ENCODE results near the gene SYAP1.
"Not testable (repeated sequence)": the region's sequence is repeated elsewhere in the genome, so short reads cannot be mapped to it uniquely, and the experiment has no call there.

Gene SYAP1, protein sequence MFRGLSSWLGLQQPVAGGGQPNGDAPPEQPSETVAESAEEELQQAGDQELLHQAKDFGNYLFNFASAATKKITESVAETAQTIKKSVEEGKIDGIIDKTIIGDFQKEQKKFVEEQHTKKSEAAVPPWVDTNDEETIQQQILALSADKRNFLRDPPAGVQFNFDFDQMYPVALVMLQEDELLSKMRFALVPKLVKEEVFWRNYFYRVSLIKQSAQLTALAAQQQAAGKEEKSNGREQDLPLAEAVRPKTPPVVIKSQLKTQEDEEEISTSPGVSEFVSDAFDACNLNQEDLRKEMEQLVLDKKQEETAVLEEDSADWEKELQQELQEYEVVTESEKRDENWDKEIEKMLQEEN

DNA sequence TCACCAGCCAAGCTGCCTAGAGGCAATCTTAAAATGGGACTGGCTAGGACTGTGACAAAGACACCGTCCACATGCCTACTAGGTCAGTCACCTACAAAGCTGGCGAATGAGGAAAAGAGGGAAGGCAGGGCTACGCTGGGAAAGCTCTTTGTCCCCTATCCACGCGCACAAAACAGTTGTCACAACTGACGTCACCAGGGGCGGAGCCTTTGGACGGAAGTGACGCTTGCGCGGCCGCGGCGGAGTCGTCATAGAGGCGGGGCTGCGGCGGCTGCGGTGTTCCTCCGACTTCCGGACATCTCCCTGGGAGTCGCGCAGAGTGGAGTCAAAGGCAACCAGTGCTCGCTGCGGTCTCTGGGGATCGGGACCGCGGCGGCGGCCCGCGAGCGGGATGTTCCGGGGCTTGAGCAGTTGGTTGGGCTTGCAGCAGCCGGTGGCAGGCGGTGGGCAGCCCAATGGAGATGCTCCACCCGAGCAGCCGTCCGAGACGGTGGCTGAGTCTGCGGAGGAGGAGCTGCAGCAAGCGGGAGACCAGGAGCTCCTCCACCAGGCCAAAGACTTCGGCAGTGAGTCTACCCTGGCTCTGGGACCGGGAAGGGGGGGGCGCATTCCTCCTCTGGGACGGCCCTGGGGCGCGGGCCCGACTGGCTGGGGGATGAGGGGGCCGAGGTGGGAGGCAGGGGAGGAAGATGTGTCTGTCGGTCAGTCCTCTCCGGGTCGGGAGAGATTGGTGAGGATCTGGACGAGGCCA, at the start of gene SYAP1:
TSS of gene SYAP1 (plus strand) at position 279 of the 751 bp plus-strand sequence. CDS start at position 392, 113 bp downstream.
- DNase-seq = peak; percentile 93 to 94

DNA sequence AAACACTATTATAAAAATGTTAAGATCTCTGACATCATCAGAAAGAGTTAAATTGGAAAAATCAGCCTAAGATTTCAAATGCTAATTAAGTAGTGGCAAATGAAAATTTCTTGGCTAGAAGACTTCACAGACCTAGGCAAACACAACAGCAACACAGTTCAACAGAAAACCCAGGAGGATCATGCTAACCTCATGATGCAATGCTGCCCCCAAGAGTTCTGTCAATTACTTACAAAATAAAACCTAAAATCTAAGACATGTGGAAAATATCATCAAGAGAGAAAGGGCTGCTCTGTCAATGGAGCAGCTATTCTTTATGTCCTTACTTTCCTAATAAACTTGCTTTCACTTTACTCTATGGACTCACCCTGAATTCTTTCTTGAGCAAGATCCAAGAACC, 48.4 kb upstream of the SYAP1 start:
- peak in 1 of 2 experiments; percentile 2 for DNase-seq

DNA sequence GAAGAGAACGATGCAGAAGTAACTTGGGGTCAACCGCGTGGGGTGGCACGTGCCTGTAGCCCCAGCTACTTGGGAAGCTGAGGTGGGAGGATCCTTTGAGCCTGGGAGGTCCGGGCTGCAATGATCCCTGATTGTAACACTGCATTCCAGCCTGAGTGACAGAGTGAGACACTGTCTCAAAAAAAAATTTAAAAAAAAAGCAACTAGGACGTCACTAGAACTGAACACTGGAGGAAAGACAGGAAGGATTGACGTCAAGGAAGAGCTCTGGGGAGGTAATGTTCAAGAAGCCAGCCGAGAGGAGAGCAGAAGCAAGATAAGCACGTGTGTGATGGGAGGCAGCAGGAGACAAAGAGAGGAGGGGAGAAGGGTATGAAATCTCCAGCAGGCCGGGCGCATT, 40.7 kb upstream of the SYAP1 start:
- no peak for DNase-seq

DNA sequence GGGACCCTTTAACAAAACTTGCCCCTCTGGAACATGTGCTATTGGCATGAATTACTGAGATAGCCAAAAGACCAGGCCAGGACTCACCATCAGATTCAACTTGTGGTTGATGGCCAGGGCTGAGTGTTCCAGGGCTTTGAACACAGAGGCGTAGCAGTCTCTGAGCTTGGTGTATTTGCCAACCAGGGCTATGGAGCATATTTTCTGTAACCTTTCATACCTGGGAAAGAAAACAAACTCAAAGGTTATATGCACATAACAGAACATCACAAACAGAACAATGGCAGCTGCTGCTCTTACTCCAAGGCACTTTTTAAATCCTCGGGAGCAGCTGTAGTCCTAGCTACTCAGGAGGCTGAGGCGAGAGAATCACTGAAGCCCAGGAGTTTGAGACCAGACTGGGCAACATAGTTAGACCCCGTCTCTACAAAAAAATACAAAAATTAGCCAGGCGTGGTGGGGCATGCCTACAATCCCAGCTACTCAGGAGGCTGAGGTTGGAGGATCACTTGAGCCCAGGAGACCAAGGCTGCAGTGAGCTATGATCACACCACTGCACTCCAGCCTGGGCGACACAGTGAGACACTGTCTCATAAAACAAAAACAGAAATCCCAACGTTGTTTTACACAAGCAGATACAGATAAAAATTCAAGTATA, 36.3 kb upstream of the SYAP1 start:
- no peak for DNase-seq

DNA sequence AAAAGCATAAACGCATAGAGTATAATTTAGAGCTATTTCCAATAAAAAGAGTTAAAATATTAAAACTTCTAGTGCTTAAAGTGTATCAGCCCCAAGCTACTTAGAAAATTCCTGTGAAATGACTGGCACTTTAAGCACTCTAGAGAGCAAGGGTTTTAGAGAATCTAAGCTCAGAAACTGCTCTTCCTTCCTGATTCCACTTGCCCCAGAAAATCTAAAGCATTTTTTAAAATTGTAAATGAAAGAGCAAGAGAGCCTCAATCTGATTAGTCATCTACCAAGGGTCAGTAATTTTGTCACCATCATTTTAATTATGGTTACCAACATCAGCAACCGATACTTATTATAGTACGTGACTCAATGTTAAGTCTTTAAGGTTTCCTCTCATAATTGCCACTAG, 31.9 kb upstream of the SYAP1 start:
- no peak for DNase-seq

DNA sequence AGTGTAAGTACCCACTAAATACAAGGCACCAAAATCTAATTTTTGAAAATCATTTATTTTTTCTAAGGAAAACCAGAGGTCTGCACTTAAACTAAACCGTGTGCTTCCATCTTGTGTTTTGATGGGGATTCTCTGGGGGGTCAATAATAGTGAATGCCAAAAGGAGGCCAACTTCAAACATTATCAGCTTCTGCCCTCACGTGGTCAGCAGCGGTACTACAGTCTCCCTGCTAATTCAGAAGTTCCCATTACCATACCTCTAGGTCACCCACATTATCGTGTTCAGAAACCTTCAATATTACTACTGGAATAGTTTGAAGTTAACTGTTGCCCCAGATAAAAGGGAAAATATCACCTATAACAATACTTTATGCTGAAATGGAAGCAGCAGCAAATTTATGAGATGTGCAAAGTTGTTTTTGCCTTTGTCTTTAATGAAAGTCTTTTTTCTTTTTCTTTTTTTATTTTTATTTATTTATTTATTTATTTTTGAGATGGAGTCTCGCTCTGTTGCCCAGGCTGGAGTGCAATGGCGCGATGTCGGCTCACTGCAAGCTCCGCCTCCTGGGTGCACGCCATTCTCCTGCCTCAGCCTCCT, 24.2 kb upstream of the SYAP1 start:
- DNase-seq = peak in 1 of 2 experiments; percentile 10

DNA sequence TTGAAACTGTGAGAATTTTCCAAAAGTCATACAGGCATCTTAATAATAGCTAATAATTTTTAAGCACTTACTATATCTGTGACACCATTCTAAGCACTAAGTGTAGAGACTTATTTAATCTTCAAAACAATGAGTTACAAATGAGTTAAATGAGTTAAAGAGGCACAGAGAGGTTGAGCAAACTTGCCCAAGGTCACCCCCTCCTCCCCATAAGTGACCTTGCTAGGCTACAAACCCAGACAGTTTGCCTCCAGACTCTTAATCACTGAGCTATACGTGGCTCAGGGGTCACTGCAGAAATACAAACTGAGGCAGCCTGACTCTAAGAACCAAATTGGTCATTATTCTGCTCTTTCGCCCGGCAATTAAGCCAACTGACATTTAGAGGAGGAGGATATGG, 22.5 kb upstream of the SYAP1 start:
- no peak for DNase-seq

DNA sequence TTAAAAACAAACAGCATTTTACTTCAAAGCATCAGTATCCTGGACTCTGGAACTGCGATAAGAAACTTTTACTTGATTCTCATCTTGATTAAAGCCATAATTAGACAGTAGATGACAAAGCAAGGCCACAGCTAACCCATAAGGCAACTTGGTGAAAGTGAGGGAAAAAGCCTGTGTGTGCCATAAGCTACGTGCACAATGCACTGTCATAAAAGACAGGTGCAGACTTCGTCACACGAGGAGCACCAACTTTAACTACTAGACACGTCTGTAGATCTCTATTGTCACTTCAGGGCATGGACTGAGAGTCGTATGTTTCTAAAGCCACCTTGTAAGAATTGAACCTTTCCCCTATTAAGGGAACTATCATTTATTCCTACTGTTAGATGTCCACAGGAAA, 20.0 kb upstream of the SYAP1 start:
- DNase-seq = no peak

DNA sequence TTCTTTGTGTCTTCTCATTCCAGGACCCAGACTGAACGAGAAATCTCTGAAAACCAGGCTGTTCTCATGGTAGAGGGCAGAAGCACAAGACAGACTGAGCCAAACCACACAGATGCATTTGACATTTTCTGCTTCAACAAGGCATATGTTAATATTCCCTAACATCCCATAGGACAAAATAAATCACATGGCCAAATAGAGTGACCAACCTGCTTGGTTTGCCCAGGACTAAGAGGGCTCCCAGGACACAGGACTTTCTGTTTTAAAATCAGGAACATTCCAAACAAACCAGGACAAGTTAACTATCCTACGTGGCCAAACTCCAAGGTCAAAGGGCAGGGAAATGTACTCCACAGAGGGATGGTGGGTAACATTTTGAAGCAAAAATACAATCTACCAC, 18.7 kb upstream of the SYAP1 start:
- DNase-seq = no peak

DNA sequence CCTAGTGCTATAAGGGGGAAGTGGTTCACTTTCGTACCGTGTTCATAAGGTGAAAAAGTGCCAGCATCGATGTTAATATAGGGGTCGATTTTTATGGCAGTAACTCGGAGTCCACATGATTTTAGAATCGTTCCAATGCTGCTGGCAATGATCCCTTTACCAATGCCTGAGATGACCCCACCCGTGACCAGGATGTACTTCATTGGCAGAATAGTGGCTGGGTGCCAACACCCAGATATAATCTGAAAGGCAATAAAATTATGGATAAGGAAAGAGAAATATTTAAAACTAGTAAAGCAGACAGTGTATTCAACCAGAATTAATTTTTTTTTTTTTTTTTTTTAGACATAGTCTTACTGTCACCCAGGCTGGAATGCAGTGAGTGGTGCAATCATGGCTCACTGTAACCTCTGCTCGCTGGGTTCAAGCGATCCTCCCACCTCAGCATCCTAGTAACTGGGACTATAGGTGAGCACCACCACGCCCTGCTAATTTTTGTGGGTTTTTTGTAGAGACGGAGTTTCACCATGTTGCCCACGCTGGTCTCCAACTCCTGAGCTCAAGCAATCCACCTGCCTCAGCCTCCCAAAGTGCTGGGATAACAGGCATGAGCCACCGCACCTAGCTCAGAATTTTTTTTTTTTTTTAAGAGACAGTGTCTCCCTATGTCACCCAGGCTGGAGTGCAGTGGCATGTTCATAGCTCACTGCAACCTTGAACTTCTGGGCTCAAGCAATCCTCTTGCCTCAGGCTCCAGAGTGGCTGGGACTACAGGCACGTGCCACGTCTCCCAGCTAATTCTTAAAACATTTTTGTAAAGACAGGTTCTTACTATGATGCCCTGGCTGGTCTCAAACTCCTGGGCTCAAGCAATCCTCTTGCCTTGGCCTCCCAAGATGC, 16.5 kb upstream of the SYAP1 start:
- no peak for DNase-seq

DNA sequence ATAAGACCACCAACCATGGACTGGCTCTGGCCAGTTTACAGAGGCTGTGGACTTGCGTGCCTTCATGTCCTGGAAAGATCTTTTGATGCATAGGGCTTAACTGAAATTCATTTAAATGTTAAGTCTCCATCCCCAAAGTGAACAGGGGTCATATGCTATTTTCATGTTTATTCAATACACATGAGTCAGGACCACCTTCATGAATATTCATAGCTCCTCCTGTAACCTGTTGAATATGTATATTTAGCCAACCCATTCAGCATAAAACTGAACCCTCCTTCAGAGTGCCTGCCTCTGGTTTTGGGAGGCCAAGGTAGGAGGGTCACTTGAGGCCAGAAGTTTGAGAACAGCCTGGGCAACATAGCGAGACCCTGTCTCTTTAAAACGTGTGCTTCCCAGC, 14.0 kb upstream of the SYAP1 start:
- no peak for DNase-seq

DNA sequence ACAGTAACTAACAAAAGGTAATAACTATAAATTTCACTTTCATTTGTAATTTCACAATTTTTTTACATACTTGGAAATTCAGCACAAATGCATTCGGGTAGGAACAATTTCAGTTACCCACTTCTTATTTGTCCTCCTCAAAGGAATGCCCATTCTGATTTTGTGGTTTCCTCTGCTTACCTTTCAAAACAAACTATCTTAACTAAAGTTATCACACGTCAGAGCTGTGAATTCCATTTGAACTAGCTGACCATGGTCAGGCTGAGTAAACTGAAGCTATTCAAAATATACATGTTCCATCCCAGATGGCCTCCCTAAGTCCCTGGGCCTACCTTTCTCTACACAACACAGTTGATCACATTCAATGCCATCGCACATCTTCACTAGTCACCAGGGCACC, 11.4 kb upstream of the SYAP1 start:
- no peak for DNase-seq

DNA sequence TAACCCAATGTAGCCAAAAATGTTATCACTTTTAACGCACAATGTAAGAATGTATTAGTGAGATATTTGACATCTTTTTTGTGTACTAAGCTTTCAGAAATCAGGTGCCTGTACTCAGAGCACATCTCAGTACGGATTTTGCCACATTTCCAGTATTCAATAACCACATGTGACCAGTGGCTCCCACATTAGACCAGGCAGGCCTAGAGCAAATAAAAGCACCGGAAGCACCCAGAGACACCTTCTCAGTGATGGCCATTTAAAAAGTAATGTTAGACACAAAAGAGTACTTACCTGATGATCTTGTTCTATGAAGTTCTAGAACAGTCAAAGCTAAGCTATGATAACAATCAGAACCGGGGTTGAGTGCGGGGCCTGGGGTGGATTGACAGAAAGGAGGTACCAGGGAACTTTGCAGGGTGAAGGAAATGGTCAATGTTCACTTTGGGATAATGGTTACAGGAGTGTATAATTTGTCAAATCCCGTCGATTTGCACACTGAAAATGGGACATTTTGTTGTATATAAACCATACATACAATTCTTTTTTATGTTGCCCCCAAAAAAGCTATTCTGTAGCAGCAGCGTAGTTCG, 8.1 kb upstream of the SYAP1 start:
- no peak for DNase-seq

DNA sequence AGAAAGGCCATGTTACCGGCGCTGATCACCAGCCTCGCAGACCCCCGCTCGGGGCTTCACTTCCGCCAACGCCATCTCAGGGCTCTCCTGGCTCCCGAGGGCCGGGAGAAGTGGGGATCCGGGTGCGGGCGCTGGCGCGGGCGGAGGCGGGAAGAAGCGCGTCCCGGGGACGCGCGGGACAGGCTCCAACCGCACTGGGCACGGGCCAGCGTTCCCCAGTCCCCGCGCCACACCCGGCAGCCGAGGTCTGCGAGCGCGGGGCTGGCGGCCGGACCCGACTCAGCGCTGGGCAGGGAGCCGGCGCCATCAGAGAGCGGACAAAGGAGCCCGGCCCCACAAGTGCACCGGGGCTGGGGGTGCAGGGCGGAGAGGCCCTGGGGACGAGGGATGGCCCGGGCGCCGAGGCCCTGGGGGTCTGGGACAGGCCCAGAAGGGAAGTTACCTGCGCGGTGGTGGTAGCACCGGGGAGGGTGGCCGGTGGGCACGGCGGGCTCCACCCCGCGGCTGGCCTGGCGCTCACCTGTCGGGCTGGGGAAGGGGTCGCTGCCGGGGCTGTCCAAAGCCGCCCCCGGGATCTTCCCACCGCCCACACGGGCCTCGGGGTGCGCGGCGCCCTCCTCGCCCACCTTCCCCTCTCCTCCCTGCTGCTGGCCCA, 7.4 kb upstream of the SYAP1 start:
- DNase-seq = no peak

DNA sequence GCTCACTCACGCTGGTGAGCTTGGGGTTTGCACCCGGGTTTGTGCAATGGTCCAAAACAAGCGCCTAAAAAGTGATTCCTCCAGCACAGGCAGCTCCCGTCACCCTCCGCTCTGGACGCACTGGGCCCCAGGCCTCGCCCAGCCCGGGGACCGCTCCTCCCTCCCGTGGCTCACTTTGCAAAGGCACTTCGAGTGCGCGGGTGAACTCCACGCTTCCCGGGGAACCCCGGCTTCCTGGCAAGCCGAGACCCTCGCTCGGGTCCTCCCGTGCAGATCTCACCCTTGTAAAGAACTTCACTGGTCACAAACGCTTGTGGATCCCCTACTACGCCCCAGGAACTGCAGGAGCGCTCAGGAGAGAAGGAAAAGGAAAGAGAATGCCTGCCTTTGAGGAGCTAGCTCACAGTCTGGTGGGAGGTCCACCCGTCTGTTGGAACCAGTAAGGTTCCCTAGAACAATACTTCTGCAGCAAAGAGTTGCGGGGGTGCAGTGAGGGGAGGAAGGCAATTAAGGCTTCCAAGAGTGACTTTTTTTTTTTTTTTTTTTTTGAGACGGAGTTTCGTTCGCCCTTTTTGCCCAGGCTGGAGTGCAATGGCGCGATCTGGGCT, 6.8 kb upstream of the SYAP1 start, which contains the start of gene CTPS2:
TSS of gene CTPS2 (minus strand) at position 122 of the 608 bp plus-strand sequence. CDS start 9,767 bp downstream, outside the sequence.
- DNase-seq = peak in 1 of 2 experiments; percentile 4

DNA sequence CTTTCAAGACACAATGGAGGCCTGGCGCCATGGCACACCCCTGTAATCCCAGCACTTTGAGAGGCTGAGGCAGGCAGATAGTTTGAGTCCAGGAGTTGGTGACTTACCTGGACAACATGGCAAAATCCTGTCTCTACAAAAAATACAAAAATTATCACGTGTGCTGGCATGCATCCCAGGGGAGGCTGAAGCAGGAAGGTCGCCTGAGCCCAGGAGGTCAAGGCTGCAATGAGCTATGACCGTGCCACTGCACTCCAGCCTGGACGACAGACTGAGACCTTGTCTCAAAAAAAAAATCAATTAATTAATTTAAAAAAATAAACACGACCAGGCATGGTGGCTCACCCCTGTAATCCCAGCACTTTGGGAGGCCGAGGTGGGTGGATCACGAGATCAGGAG, 4.9 kb upstream of the SYAP1 start:
- DNase-seq = no peak

DNA sequence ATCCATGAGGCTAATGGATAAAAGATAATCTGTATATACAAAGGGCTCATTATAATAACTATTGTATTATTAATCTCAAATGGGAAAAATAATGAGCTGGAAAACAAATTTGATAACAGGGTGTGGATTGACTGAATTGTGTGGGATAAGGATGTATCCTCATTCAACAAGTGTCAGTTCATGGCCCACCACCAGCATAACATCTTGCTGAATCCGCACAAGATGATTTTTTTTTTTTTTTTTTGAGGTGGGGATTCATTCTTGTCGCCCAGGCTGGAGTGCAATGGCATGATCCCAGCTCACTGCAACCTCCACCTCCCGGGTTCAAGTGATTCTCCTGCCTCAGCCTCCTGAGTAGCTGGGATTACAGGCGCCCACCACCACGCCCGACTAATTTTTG, 3.8 kb upstream of the SYAP1 start:
- not testable (repeated sequence) for DNase-seq

DNA sequence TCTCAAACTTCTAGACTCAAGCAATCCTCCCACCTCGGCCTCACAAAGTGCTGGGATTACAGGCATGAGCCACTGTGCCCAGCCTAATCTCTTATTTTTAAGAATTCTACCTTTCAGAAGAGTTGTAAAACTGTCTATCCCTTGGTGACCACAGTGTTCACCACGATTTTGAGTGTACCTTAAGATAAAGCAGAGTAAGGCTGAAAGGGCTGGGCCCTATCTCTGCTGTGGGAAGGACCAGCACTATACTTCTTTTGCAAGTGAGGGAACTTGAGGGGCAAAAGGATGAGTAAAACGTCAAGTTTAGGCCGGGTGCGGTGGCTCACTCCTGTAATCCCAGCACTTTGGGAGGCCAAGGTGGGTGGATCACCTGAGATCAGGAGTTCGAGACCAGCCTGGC, 3.0 kb upstream of the SYAP1 start:
- DNase-seq = not testable (repeated sequence)

DNA sequence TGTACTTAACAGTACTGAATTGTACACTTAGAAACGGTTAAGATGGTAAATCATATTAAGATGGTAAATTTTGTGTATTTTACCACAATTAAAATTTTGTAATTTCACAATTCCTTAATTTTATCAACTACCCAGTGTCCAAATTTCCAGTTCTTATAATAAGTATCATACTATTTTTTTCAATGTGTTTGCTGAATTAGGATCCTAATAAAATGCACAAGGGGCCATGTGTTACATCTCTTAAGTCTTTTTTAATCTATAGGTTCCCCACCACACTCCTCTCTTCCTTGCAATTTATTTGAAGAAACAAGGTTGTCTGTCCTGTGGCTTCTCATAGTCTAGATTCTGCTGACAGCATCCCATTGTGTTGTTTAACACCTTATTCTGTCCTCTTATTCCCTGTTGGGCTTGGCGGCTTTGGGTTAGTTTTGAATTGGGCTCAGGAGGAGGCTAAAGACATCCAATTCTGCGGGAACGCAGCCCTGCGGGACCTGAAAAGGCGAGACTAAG, 533 bp upstream of the SYAP1 start:
- DNase-seq = no peak

DNA sequence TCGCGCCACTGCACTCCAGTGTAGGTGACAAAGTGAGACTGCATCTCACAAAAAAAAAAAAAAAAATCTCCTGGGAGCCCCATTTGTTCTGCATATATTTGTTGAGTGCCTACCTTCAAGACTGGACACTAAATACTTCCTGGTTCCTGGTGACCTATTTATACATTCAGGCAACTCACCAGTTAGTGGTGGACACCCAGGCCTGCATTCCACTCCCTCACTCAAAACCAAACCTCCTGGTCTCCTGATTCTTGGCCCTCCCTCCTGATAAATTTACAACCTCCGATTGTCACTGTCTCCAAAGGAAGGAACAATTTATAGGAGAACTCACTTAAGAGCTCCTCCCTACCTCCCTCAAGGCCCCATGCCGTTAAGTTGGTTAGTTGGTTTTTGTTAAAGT, 3.1 kb downstream of the SYAP1 start:
- DNase-seq = no peak

DNA sequence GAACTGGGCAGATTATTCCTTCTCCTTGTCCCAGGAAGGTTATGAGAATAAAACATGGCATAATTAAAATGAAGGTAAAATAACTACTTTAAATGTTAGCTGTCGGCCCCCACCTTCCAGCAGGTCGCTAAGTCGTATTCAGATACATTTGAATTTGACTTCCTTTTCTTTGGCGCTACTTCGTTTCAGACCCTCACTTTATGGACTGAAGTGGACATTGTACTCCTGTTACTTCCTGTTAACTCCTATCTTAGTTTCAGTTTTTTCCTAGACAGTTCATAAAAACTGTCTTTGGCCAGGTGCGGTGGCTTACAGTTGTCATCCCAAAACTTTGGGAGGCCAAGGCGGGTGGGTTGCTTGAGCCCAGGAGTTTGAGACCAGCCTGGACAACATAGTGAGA, 5.7 kb downstream of the SYAP1 start:
- no peak for DNase-seq
